GM18873 (cell line): ENCODE results near the gene CEP126.

Experiments used
- ATAC-seq: cut with Tn5 transposase; IDR thresholded peaks from one replicate; pipeline ENCODE4 v1.9.1; 2021; ENCODE audit warnings: mild to moderate bottlenecking, moderate library complexity, moderate number of reproducible peaks; ENCODE audit not compliant: unreplicated experiment, low FRiP score

Gene CEP126

GRCh38 chr11:102007567-102008437, 93.0 kb downstream of the CEP126 start:
- ATAC-seq, result peak; percentile 69

GRCh38 chr11:102010776-102011494, 96.1 kb downstream of the CEP126 start:
- ATAC-seq, result no peak

GRCh38 chr11:102012946-102013345, 98.1 kb downstream of the CEP126 start:
- ATAC-seq, result no peak

GRCh38 chr11:102014756-102015155, 99.9 kb downstream of the CEP126 start:
- ATAC-seq, result no peak

DNA sequence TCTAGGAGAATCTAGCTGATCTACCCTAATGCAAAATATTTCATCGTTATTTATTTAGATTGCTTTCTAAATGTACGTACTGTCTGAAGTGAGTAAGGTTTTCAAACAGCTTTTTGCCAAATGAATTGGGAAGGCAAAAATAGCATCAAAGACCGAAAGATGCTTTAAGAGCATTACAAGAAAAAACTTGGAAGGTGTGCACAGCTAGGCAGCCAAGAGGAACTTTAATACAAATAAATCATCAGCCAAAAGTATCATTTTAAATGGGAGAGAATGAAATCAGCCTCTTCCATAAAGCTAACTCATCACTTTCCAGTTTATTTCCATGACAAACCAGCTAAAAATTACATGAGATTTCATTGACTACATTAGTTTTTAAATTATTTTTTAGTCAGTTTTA, 102.2 kb downstream of the CEP126 start:
- ATAC-seq, result no peak

DNA sequence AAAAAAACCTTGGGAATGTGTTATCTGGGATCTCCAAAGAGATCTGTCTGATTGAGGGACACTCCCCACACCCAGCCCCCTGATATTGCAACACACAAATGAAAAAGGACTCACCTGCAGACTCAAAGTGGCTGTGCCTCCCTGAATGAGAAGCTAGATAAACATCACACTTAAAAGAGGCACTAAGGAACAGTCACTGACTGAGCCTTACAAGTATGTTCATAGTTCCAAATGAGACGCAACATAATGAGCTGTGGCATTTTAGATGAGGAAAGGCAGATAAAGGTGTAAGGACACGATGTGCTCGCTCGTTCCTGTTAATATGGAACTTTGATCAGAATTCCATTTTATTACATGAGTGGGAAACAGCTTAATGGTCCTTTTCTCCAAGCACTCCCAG, 111.4 kb downstream of the CEP126 start:
- ATAC-seq, result no peak

DNA sequence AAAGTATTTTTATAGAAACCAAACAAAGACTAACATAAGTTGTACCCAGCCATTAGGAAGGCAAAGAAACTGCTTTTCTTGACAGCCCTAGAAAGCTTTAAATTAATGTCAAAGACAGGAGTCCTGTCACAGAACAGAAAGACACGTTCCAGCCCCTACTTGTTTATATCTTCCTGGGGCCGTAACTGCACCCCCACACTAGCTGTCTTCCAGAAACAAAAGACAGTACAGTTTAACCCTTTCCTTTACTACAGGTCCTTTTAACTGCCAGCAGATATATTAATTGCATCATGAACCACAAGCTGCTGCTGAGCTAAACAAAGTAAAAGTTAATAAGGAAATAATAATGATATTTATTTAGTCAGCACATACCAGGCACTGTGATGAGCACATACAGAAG, 112.1 kb downstream of the CEP126 start:
- no peak for ATAC-seq

GRCh38 chr11:102036757-102037156, 121.9 kb downstream of the CEP126 start:
- no peak for ATAC-seq

- no peak for ATAC-seq
Measured at GRCh38 chr11:102046841-102047240, 132.0 kb downstream of the CEP126 start.

- ATAC-seq, result no peak
Measured at GRCh38 chr11:102047305-102047924, 132.6 kb downstream of the CEP126 start, which contains the start of gene CFAP300. TSS of gene CFAP300 (plus strand) at chr11:102047437. CDS start at chr11:102047471, 34 bp downstream.
